Fibroblast of upper back skin (primary cell): ENCODE data around the gene C14orf180.
"Not testable (repeated sequence)": the region's sequence is repeated elsewhere in the genome, so short reads cannot be mapped to it uniquely, and the experiment has no call there.

Experiments
- DNase-seq: peaks from one replicate; pipeline ENCODE4 v3.0.0-alpha.2; 2013

Gene C14orf180

DNA sequence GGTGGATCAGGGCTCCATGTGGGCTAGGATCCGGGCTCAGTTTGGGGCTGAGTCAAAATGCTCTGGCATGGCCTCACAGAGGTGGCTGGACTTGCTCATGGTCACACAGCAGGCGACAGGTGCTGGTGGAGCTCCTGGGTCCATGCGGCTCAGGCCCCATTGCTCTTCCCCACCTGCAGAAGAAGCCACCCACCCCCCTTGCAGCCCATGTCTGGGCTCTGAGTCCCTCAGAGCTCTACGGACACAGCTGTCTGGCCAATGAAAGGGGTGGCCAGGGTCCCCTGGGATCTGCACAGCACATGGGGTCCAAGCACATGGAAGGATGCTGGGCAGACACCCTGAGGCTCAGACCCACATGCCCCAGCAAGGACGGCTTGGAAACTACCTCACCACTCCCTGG, 17.0 kb upstream of the C14orf180 start:
- DNase-seq = no peak

DNA sequence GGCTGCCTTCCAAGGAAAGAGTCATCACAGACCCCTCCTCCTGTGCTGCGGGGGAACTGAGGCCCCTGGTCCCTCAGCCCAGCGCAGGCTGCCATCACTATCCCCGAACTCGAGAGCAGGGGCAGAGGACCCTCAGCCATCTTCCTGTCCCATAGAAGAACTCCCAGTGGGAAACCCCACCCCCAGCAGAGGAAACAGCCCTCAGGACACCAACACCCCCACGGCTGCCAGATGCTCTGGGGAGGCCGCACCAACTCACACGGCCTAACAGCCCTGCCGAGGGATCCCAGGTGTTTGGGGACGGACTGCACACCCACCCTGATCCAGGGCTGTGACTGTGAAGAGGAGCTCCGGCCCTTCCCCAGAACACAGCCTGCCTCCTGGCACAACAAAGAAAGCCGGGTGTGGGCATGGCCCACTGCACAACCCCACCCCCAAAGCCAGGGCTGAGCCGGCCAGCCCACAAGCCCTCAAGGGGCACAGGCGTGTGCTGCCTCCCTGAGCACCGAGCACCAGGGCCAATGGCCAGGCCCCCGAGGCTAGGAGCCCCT, 16.3 kb upstream of the C14orf180 start:
- DNase-seq = no peak

DNA sequence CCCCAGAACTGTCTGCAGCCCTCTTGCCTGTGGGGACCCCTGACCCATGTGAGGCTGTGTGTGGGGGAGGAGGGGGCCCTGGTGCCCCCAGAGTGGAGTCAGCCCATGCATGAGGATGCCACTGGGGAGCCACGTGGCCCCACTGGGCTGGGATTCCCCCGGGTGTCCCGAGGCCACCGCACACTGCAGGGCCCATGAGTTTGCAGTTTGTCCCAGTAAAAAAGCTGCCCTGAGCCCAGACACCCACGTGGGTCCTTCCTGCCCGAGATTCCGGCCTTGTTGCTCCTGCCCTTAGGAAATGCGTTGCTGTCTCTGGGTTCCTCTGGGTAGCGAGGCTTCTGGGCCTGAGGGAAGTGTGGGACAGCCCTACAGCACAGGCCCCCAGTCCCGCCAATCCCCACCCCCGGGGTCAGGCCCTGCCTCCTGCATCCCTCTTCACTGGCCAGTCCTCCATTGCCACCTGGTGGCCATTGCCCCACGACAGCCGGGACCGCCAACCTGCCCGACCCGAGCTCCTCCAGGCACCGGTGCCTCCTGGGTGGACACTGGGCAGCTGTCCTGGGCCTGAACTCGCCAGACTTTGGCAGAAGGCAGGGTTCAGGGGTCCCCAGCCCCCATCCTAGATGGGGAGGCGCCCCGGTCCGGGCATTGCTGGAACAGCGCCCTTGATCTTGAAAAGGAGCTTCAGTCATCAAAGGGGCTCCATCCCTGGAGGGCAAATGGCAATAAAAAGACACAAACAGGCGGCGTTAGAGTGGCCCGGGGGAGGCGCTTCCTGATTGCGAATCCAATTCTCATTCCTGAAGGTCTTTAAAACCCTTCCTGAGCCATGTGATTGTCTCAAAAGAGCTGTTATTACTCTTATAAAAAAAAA, 15.6 kb upstream of the C14orf180 start:
- DNase-seq = peak; percentile 31

DNA sequence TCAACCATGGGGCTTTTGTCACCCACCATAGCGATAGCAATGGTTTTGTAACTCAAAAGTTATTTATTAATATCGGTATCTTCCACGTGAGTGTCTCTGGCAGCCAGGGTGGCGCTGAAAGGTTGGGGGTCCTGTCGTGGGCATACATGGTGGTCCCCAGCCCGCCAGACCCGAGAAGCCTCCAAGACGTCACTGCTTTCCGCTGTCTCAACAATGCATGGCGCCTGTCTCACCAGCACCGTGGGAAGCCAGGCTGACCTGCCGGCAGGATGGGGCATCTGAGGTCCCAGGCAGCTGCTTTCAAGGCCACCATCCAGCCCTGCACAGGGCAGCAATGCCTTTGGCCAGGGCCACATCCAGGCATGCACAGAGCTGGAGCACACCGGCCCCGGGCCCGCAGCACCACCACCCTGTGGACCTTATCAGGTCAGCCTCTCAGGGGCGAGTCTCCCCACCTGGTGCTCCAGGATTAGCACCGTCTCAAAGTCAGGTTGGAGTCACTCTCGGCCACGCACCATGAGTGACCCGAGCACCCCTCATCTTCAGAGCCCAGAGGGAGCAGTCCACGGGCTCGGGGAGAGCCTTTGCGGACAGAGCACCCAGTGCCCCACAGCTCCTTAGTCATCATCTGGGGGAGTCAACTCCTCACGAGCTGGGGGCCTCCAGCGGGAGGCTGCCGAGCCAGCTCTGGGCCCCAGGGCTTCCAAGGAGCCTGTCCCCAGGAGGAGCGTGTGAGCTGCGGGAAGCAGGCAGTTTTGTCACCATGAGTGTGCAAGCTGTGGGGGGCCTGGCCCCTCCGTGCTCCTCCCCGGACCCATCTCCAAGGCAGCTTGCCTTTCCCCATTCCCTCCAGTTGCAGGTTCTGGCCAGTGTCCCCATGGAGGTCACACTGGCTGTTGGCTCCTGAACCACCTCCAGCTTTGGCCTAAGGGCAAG, 14.6 kb upstream of the C14orf180 start:
- no peak for DNase-seq

DNA sequence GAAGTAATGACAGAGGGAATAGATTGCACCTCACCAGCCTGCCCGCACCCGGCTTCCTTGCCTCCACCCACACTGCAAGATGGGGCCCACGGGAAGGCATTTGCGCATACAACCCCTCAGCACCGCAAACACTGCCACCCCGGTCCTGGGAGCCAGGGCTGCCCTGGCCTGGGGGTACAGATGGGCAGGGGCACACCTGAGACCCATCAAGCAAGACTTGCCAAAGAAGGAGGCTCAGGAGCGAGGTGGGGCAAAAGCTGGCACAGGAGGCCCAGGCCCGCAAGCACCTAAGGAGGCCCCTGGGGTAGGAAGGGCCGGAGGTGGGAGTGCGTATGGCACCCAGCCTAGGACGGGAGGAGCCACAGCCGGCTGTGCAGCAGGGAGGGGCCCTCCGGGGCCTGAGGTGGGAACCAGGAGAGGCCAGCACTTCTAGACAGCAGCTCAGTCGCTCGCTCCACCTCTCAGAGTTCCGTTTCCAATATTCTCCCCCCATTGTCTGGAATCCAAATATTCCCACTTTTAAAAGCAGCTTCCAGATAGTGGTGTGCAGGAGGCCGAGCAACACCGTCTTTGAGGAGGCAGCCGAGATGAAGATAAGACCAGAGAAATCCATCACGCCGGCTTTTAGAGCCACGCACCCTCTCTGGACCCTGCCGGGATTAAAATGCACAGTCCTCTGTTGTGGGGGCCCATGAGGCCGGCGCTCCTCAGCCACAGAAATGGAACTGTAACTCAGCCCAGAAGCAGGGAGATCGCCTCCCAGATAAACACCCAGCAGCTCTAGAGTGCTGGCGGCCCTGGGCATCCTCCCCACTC, 12.2 kb upstream of the C14orf180 start:
- DNase-seq = no peak

DNA sequence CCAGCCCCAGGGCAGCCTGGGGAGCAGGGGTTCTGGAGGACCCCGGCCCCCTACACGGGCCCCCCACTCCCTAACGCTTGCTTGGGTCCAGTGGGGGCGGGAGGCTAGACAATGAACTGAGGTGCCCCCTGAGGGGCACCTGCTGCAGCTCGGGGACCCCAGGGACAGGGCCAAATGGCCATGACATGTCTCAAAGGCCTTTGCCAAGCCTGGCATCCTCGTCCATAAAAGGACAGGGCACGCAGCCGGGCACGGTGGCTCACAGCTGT, 11.7 kb upstream of the C14orf180 start:
- no peak for DNase-seq

- no peak for DNase-seq
Observed at GRCh38 chr14:104568620-104569019, 10.9 kb upstream of the C14orf180 start.

DNA sequence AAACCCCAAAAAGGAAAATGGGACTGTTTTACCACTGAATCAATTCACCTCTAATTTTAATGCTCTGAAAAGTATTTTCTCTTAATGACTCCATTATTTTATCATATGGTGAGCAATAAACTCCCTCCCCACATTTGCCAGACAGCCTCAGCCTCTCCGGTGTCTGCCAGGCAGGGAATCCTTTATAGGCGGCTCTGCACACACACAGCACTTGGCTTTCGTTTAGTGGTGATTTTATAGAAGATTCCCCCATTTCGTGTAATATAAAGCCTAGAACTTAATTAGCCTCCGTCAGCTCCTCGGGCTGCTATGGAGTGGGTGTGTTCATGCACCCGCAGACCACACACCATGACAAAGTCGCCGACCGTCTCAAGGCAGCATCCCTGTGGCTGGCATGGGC, 10.1 kb upstream of the C14orf180 start:
- no peak for DNase-seq

DNA sequence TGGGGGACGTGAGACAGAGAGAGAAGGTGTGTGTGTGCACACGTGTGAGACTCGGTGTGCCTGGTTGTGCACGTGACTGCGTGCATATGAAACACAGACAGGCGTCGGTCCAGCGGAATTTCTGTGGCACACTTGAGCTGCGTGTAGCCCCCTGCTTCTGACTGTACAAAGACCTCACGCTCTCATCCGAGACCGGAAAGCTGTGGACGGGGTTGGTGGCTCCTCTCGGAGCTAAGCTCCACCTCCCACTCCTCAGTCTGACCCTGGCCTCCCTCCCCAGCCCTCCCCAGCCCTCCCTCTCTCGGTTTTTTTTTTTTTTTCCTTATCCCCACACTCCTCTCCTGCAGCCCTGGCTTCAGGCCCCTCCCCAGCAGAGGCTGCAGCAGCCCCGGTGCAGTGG, 8.3 kb upstream of the C14orf180 start:
- no peak for DNase-seq

- no peak for DNase-seq
Observed at GRCh38 chr14:104572024-104572626, 7.4 kb upstream of the C14orf180 start.

GRCh38 chr14:104572668-104573067, 6.9 kb upstream of the C14orf180 start:
- DNase-seq = no peak

DNA sequence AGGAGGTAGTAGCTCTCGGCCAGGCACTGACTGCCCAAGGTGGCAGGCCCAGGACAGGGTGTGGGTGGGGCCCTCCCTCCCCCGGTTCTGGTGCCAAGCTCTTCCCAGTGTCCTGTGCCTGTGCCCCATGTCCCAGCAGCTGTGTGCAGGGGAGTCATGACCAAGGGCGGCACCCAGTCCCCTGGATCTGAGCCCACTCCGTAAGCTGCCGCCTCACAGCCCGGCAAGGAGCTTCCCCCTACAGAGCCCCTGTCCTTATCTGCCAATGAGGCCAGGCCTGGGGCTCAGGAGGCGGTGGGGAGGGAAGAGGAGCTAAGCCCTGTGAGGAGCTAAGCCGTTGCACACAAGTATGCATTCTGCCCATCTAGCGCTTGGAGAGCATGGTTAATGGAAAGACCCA, 5.6 kb upstream of the C14orf180 start:
- no peak for DNase-seq

DNA sequence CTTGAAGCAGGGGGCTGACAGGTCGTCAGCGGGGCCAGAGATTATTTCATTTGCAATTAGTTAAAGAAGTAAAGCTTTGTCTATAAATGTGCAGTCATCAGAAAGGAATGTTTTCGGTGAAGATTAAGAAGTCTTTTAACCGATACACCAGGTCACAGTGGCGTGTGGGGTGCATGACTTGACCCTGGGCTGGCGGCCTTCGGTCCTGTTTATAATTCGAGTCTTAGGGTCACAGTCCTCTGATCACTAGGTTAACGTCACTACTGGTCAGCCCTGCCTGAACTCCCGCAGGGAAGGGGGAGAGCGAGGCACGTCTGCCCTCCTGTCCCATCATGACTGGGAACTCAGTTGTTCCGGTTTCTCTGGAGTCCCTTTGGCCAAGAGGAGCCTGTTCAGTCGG, 5.0 kb upstream of the C14orf180 start:
- no peak for DNase-seq

GRCh38 chr14:104574978-104575583, 4.5 kb upstream of the C14orf180 start:
- no peak for DNase-seq

- no peak for DNase-seq
Observed at GRCh38 chr14:104576232-104576969, 3.2 kb upstream of the C14orf180 start.

DNA sequence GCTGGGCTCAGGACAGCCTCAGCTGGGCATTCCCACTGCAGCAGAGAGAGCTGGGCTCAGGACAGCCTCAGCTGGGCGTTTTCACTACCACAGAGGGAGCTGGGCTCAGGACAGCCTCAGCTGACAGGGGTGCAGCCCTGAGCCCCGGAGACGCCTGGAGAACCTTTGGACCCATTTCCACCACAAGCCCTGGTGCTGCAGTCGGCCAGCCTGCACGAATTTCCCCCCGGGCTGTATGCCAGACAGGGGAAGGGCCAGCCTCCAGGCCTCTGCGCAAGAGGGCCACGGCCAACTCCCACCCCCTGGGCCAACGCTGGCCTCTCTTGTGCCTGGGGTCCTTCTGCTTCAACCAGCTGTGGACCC, 2.6 kb upstream of the C14orf180 start:
- no peak for DNase-seq

- no peak for DNase-seq
Observed at GRCh38 chr14:104577426-104577825, 2.1 kb upstream of the C14orf180 start.

- DNase-seq = no peak
Observed at GRCh38 chr14:104577847-104578301, 1.7 kb upstream of the C14orf180 start.

DNA sequence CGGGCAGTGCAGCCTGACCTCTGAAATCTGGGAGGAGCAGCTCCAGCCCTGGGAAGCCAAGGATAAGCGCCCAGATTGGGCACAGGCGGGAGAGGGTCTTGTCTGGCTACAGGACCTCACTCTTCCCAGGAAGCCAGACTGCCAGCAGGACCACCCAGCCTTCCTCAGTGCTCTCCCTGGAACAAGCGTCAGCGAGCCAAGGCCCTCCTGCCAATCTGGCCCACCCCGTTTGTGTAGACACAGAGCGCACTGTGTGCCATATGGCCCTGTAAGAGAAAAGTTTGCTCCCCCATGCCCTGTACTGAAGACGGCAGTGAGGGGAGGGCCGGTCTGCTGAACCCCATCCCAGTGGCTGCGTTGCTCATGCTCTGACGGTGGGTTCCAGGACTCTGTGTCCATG, 1.2 kb upstream of the C14orf180 start:
- no peak for DNase-seq

DNA sequence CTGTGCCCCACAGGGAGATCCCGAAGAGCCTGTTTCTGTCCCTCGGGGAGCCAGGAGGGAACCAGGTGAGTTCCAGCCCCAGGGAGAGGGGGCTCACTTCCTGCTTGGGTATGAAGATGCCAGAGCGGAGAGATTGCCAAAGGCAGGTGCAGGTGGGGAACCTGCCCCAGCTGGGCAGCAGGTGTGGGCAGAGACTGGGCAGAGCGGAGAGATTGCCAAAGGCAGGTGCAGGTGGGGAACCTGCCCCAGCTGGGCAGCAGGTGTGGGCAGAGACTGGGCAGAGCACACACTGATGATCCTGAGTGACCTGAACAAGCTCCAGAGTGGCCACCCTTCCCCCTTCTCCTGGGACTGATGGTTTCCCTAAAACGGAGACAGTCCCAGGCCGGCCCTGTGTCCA, 375 bp downstream of the C14orf180 start:
- not testable (repeated sequence) for DNase-seq

DNA sequence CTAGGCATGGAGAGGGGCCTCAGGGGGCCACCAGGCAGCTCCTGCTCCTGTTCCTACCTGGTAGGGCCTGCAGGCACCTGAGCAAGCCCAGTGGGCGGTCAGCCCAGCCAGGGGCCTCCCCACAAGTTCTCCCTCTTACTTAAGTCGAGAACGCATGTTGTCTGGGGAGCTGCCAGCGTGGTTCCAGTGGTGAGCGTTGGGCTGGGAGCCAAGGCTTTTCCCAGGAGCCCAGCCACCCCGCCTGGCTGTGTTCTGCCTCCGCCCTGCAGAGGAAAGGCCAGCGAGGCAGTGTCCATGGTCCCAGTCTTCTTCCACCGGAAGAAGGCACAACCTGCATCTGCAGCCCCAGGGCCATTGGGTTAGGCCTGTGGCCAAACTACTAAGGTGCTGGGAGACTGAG, 1.4 kb downstream of the C14orf180 start:
- DNase-seq = no peak
